Keratinocyte (primary cell): ENCODE data around the gene RPP14.

Experiments used
- EZH2 ChIP-seq: IDR thresholded peaks from one replicate; pipeline ENCODE4 v1.6.1; 2012; ENCODE audit warnings: inconsistent platforms, mild to moderate bottlenecking, low read length, moderate library complexity
- TF ChIP-seq, protein P1 (sequence below), 3 experiments: IDR thresholded peaks in 1 of 3; conservative IDR thresholded peaks in 1 of 3; optimal IDR thresholded peaks in 1 of 3; 2 replicates in 2 of 3; 3 replicates in 1 of 3; pipeline versions ENCODE3 to v1.5.1; 2011; ENCODE audit warnings: low read length in 3 of 3, mild to moderate bottlenecking in 3 of 3, moderate library complexity in 2 of 3, control low read depth in 1 of 3, inconsistent platforms in 1 of 3; ENCODE audit not compliant: insufficient read depth in 2 of 3; ENCODE audit errors: extremely low read depth in 1 of 3

DNA sequence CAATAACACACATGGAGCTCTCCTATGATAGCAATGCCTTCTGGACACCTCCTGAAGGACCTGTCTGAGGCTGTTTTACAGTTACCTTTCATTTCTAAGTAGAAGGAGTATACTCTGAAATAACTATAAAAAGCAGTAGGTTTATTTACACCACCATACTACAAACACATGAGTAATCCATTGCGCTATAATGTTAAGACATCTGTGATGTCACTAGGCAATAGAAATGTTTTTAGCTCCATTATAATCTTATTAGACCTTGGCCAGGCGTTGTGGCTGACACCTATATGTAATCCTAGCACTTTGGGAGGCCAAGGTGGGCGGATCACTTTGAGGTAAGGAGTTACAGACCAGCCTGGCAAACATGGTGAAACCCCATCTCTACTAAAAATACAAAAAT, 51.4 kb downstream of the RPP14 start:
- TF ChIP-seq, protein P1, sequence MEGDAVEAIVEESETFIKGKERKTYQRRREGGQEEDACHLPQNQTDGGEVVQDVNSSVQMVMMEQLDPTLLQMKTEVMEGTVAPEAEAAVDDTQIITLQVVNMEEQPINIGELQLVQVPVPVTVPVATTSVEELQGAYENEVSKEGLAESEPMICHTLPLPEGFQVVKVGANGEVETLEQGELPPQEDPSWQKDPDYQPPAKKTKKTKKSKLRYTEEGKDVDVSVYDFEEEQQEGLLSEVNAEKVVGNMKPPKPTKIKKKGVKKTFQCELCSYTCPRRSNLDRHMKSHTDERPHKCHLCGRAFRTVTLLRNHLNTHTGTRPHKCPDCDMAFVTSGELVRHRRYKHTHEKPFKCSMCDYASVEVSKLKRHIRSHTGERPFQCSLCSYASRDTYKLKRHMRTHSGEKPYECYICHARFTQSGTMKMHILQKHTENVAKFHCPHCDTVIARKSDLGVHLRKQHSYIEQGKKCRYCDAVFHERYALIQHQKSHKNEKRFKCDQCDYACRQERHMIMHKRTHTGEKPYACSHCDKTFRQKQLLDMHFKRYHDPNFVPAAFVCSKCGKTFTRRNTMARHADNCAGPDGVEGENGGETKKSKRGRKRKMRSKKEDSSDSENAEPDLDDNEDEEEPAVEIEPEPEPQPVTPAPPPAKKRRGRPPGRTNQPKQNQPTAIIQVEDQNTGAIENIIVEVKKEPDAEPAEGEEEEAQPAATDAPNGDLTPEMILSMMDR (optimal IDR thresholded peaks at IDR 0.05 in 1 of 3, IDR thresholded peaks at IDR 0.05 in 1 of 3, conservative IDR thresholded peaks at IDR 0.05 in 1 of 3; ENCODE audit: extremely low read depth in 1 of 3, insufficient read depth in 2 of 3, low read length in 3 of 3), result no peak
- no peak for TF ChIP-seq EZH2
